Measurements from ENCODE around the gene PHC3.

The PHC3 gene

GRCh38 chr3:170189398-170190256 lies 8.1 kb upstream of the PHC3 start:
- no peak for DNase-seq (ENCODE audit: extremely low read depth in 1 of 2, low read depth in 1 of 2)

- DNase-seq (ENCODE audit: extremely low read depth in 1 of 2, low read depth in 1 of 2): no peak
Observed at GRCh38 chr3:170180079-170180907, 1.2 kb downstream of the PHC3 start.

- DNase-seq (ENCODE audit: extremely low read depth in 1 of 2, low read depth in 1 of 2): no peak
Observed at GRCh38 chr3:170179432-170179831, 2.1 kb downstream of the PHC3 start.

GRCh38 chr3:170178651-170179050 lies 2.9 kb downstream of the PHC3 start:
- DNase-seq (ENCODE audit: extremely low read depth in 1 of 2, low read depth in 1 of 2): no peak

- no peak for DNase-seq (ENCODE audit: extremely low read depth in 1 of 2, low read depth in 1 of 2)
Observed at GRCh38 chr3:170171563-170171962, 10.0 kb downstream of the PHC3 start.

- DNase-seq (ENCODE audit: extremely low read depth in 1 of 2, low read depth in 1 of 2): no peak
Observed at GRCh38 chr3:170164717-170165116, 16.8 kb downstream of the PHC3 start.

- no peak for DNase-seq (ENCODE audit: extremely low read depth in 1 of 2, low read depth in 1 of 2)
Observed at GRCh38 chr3:170163956-170164645, 17.4 kb downstream of the PHC3 start.

- DNase-seq (ENCODE audit: extremely low read depth in 1 of 2, low read depth in 1 of 2): no peak
Observed at GRCh38 chr3:170162630-170163029, 18.9 kb downstream of the PHC3 start.

GRCh38 chr3:170162052-170162451 lies 19.5 kb downstream of the PHC3 start:
- DNase-seq (ENCODE audit: extremely low read depth in 1 of 2, low read depth in 1 of 2): no peak

GRCh38 chr3:170159933-170160332 lies 21.6 kb downstream of the PHC3 start:
- DNase-seq (ENCODE audit: extremely low read depth in 1 of 2, low read depth in 1 of 2): no peak

GRCh38 chr3:170159459-170159858 lies 22.1 kb downstream of the PHC3 start:
- no peak for DNase-seq (ENCODE audit: extremely low read depth in 1 of 2, low read depth in 1 of 2)

- DNase-seq (ENCODE audit: extremely low read depth in 1 of 2, low read depth in 1 of 2): no peak
Observed at GRCh38 chr3:170155604-170156003, 25.9 kb downstream of the PHC3 start.

- DNase-seq (ENCODE audit: extremely low read depth in 1 of 2, low read depth in 1 of 2): no peak
Observed at GRCh38 chr3:170154569-170155143, 26.9 kb downstream of the PHC3 start.

GRCh38 chr3:170154084-170154483 lies 27.4 kb downstream of the PHC3 start:
- DNase-seq (ENCODE audit: extremely low read depth in 1 of 2, low read depth in 1 of 2): no peak

GRCh38 chr3:170151536-170151935 lies 30.0 kb downstream of the PHC3 start:
- no peak for DNase-seq (ENCODE audit: extremely low read depth in 1 of 2, low read depth in 1 of 2)

GRCh38 chr3:170149016-170149415 lies 32.5 kb downstream of the PHC3 start:
- DNase-seq (ENCODE audit: extremely low read depth in 1 of 2, low read depth in 1 of 2): no peak

- DNase-seq (ENCODE audit: extremely low read depth in 1 of 2, low read depth in 1 of 2): no peak
Observed at GRCh38 chr3:170145278-170145677, 36.3 kb downstream of the PHC3 start.

- DNase-seq (ENCODE audit: extremely low read depth in 1 of 2, low read depth in 1 of 2): no peak
Observed at GRCh38 chr3:170144437-170144843, 37.1 kb downstream of the PHC3 start.

GRCh38 chr3:170142373-170142772 lies 39.2 kb downstream of the PHC3 start:
- no peak for DNase-seq (ENCODE audit: extremely low read depth in 1 of 2, low read depth in 1 of 2)

GRCh38 chr3:170137986-170138385 lies 43.5 kb downstream of the PHC3 start:
- DNase-seq (ENCODE audit: extremely low read depth in 1 of 2, low read depth in 1 of 2): no peak

GRCh38 chr3:170132335-170132734 lies 49.2 kb downstream of the PHC3 start:
- DNase-seq (ENCODE audit: extremely low read depth in 1 of 2, low read depth in 1 of 2): no peak

All from activated CD8-positive, alpha-beta memory T cell treated with anti-CD3 and anti-CD28 coated beads for 1 hour (primary cell).